ENCODE measurements around the gene MRPL27.

Gene MRPL27

DNA sequence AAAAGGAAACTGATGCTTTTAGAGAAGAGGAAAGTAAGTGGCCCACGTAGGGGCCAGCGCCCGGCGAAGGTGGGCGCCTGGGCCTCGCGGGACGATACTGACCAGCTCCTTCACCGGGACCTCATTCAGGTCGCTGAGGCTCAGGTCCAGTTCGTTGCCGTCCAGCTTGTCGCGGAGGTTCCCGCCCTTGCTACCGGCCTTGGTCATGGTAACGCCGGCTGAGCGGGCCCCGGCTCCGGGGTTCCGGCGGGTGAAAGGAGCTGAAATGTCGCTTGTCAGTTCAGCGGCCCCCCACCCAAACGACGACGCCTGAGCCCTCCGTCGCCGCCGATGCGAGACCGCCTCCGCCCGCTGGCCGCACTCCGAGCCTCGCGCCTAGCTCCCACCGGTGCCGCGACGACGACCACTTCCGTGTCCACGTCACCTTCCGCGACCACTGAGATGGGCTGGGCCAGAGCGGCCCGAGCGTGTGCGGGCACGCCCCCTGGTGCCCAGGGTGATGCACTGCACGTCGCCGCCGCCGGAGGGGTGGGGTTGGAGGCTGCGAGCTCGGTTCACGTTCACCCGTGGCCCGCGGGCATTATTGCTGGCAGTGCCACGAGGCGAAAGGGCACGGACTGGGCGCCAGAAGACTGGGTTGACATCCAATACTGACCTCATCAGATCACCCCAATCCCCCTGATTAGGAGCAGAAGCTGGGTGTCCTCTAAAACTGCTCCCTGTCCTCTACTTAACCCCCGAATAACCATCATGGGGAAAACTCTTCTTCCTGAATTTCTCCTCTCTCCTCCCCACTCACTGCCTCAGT lies 24.3 kb upstream of the MRPL27 start, which contains the start of gene LRRC59:
LRRC59 (minus strand) TSS at position 413 of the 808 bp plus-strand sequence; CDS start at position 207, 206 bp downstream.
- Histone ChIP-seq H3K36me3 (replicated peaks) (peaks cover 35% of the 10 kb centered on the region), H3K4me3 (ENCODE audit: low read depth, low read length) (peak within 1 kb of the TSS; percentile 98), H3K27me3 (replicated peaks) (no peaks in the 10 kb centered on the region), H3K27ac (peak within 1 kb of the TSS; percentile 94)
- peak; percentile 70 for DNase-seq
- in situ Hi-C loops (cut with HindIII; ENCODE audit: low pct_ligation_motif_present, low sequenced_read_pairs): no loop called here
- TF ChIP-seq, protein P1, sequence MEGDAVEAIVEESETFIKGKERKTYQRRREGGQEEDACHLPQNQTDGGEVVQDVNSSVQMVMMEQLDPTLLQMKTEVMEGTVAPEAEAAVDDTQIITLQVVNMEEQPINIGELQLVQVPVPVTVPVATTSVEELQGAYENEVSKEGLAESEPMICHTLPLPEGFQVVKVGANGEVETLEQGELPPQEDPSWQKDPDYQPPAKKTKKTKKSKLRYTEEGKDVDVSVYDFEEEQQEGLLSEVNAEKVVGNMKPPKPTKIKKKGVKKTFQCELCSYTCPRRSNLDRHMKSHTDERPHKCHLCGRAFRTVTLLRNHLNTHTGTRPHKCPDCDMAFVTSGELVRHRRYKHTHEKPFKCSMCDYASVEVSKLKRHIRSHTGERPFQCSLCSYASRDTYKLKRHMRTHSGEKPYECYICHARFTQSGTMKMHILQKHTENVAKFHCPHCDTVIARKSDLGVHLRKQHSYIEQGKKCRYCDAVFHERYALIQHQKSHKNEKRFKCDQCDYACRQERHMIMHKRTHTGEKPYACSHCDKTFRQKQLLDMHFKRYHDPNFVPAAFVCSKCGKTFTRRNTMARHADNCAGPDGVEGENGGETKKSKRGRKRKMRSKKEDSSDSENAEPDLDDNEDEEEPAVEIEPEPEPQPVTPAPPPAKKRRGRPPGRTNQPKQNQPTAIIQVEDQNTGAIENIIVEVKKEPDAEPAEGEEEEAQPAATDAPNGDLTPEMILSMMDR (IDR thresholded peaks at IDR 0.05; ENCODE audit: low read depth, low read length, missing control alignments): peak; percentile 86

DNA sequence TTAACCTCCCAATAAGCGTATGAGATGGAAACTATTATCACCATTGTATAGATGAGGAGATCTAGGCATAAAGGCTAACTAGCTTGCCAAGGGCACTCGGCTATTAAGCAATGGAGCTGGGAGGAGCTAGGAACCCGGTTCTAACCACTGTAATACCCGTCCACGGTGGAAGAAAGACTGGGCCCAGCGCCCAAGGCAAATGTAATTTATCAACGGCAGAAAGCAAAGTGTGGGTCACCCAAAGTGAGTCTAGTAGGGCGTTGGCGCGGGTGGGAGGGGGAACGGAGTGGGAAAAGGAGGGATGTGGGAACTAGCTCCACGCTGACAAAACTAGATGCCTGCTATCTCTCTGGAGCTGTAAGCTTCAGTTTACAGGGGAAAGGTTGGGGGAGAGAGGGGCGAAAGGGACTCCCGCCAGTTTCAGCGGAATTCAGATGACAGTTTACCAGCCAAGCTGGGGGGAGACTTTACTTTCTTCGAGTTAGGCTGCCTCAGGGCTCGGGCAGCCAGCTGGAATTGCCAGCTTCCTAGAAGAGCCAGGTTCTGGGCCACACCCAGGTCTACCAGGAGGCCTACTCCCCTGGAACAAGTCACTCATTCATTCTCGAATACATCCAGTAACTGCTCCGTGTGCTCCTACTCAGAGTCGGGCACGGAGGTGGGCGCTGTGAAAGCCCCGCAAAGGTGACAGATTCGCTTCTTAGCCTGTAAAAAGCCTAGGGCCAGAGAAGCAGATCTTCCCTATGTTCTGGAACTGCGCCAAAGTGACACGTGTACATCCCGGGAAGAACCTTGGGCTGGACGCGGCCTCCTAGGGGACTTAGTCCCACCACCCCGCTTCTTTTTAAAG lies 23.5 kb upstream of the MRPL27 start:
- TF ChIP-seq, protein P1 (IDR thresholded peaks at IDR 0.05; ENCODE audit: low read depth, low read length, missing control alignments): no peak
- peak; percentile 22 for DNase-seq
- Histone ChIP-seq H3K27ac (peak overlapping the region; percentile 94), H3K36me3 (replicated peaks) (peaks cover 43% of the 10 kb centered on the region), H3K4me3 (ENCODE audit: low read depth, low read length) (peak overlapping the region; percentile 98), H3K27me3 (replicated peaks) (no peaks in the 10 kb centered on the region)
- in situ Hi-C loops (cut with HindIII; ENCODE audit: low pct_ligation_motif_present, low sequenced_read_pairs): no loop called here

DNA sequence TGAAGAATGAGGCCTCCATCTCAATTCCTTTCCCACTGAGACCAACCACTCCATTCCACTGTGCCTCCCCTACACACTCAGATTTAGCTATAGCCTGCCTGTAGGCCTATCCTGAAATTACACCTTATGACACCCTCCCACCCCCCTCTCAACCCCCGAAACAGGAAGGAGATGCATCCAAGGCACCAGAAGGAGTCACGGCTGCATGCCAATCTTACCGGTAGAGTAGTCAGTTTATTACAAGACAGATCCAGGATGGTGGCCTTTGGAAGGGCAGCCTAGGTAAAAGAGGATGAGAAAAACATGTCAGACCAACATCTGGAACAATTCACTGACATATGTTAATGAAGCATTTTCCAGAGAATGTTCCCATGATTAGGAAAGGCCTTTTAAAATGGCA lies 21.7 kb upstream of the MRPL27 start:
- TF ChIP-seq, protein P1 (IDR thresholded peaks at IDR 0.05; ENCODE audit: low read depth, low read length, missing control alignments): no peak
- in situ Hi-C loops (cut with HindIII; ENCODE audit: low pct_ligation_motif_present, low sequenced_read_pairs): no loop called here
- no peak overlapping the region for H3K27ac ChIP-seq
- H3K27me3 ChIP-seq (replicated peaks): no peaks in the 10 kb centered on the region
- H3K4me3 ChIP-seq (ENCODE audit: low read depth, low read length): peak overlapping the region; percentile 98
- H3K36me3 ChIP-seq (replicated peaks): peaks cover 60% of the 10 kb centered on the region
- DNase-seq: no peak

DNA sequence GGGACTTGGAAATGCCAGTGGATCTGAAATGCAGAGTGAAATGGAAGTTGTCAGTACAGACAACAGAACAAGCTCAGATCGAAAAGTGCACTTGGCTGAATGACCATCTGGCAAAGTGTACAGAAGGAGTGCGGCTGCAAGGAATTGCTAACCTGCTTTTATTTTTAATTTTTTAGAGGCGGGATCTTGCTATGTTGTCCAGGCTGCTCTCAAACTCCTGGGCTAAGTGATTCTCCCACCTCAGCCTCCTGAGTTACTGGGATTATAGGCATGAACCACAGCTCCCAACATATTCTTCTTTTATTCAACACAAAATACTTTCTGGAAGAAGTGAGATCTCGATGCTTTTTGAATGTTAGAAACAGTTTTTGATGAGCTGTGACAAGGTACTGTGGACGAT lies 20.7 kb upstream of the MRPL27 start:
- DNase-seq: no peak
- in situ Hi-C loops (cut with HindIII; ENCODE audit: low pct_ligation_motif_present, low sequenced_read_pairs): no loop called here
- TF ChIP-seq, protein P1 (IDR thresholded peaks at IDR 0.05; ENCODE audit: low read depth, low read length, missing control alignments): no peak
- Histone ChIP-seq H3K36me3 (replicated peaks) (peaks cover 70% of the 10 kb centered on the region), H3K27me3 (replicated peaks) (no peaks in the 10 kb centered on the region), H3K27ac (no peak overlapping the region), H3K4me3 (ENCODE audit: low read depth, low read length) (no peak overlapping the region)

DNA sequence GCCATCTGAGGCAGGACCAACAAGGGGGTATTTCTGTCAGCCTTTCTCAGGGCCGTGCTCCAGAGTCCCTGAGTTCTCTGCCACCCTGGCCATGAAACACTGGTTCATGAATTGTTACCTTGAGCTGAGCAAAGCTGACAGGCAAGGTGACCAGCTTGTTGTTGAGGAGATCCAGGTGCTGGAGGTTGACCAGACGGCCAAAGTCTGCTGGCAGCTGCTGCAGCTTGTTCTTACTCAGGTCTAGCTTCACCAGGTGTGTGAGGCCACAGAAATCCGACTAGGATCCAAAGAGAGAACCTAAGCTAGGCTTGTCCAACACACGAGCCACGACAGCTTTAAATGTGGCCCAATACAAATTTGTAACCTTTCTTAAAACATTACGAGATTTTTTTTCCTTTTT lies 19.6 kb upstream of the MRPL27 start:
- no peaks in the 10 kb centered on the region for H3K27me3 ChIP-seq (replicated peaks)
- in situ Hi-C loops (cut with HindIII; ENCODE audit: low pct_ligation_motif_present, low sequenced_read_pairs): no loop called here
- H3K4me3 ChIP-seq (ENCODE audit: low read depth, low read length): no peak overlapping the region
- peaks cover 81% of the 10 kb centered on the region for H3K36me3 ChIP-seq (replicated peaks)
- TF ChIP-seq, protein P1 (IDR thresholded peaks at IDR 0.05; ENCODE audit: low read depth, low read length, missing control alignments): no peak
- DNase-seq: no peak
- H3K27ac ChIP-seq: no peak overlapping the region

All from brain microvascular endothelial cell (primary cell).